Endothelial cell (in vitro differentiated cells): ENCODE data around the gene GALNT1. TPM values are rescaled to one million over a fixed set of nuclear protein-coding genes. Genes with fewer than 3 reads are reported as not detected.

Experiments
- DNase-seq: peaks from one replicate; pipeline ENCODE4 v3.0.0; 2021; ENCODE audit warnings: low spot score
- H3K27ac Mint-ChIP-seq: one replicate; pipeline ENCODE4 v1.8.0; 2021; ENCODE audit warnings: mixed read lengths, inconsistent platforms; ENCODE audit not compliant: unreplicated experiment
- H3K27me3 Mint-ChIP-seq: one replicate; pipeline ENCODE4 v1.8.0; 2021; ENCODE audit warnings: mild to moderate bottlenecking, moderate library complexity, mixed read lengths, inconsistent platforms; ENCODE audit not compliant: unreplicated experiment
- H3K36me3 Mint-ChIP-seq: one replicate; pipeline ENCODE4 v1.8.0; 2021; ENCODE audit warnings: mild to moderate bottlenecking, low read depth, mixed read lengths, inconsistent platforms; ENCODE audit not compliant: unreplicated experiment
- H3K4me1 Mint-ChIP-seq: one replicate; pipeline ENCODE4 v1.8.0; 2021; ENCODE audit warnings: mild to moderate bottlenecking, mixed read lengths, inconsistent platforms; ENCODE audit not compliant: unreplicated experiment
- H3K4me3 Mint-ChIP-seq: one replicate; pipeline ENCODE4 v1.8.0; 2021; ENCODE audit warnings: mild to moderate bottlenecking, mixed read lengths, inconsistent platforms; ENCODE audit not compliant: unreplicated experiment
- H3K9me3 Mint-ChIP-seq: one replicate; pipeline ENCODE4 v1.8.0; 2021; ENCODE audit warnings: mixed read lengths, inconsistent platforms; ENCODE audit not compliant: unreplicated experiment
- CTCF ChIP-seq: fragments of 200-600 bp; sonication (generic); IDR thresholded peaks from one replicate; pipeline ENCODE4 v1.5.0; 2021; ENCODE audit warnings: antibody characterized with exemption; ENCODE audit not compliant: unreplicated experiment
- long read RNA-seq: library from polyadenylated mRNA; unstranded; transcript quantifications from one replicate; pipeline ENCODE4 v2.0.0, GENCODE V29; 2020; ENCODE audit not compliant: unreplicated experiment
- total RNA-seq: library from RNA; stranded (reverse); fragmentation: NEBNext Ultra II Directional; extraction: Animal tissue kit (Norgen Biotek cat#: 25700); gene quantifications from one replicate; pipeline ENCODE4 v1.2.1, GENCODE V29; 2021; ENCODE audit not compliant: unreplicated experiment

GALNT1 gene
- total RNA-seq: 174 TPM
- long read RNA-seq, partial matches to known transcripts: 2 of 17 reads
- long read RNA-seq, other reads (novel, unspliced or antisense): 12 of 17 reads

DNA sequence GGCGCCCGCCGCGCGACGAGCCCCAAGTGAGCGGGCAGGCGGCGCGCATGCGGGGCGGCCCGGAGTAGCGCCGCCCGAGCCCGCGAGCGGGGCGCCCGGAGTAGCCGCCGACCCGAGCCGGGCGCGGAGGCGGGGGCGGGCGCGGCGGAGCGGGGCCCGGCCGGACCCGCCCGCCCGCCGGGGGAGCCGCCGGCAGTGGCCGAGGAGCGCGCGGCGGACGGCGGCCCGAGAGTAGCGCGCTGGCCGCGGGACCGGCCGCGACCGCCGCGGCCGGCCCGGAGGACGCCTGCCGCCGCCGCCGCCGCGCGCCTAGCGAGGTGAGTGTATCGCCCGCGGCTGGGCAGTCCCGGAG lies at the start of gene GALNT1:
Gene GALNT1, plus strand, starts transcription at position 195 of the 352 bp plus-strand sequence. CDS start 72,923 bp downstream, outside the sequence.
- peak within 1 kb of the TSS; percentile 82 for H3K27ac Mint-ChIP-seq
- peaks cover 11% of the 10 kb centered on the region for H3K4me1 Mint-ChIP-seq
- peaks cover 3% of the 10 kb centered on the region for H3K9me3 Mint-ChIP-seq
- DNase-seq: no peak
- peaks cover 10% of the 10 kb centered on the region for H3K27me3 Mint-ChIP-seq
- no peak for TF ChIP-seq CTCF
- peak within 1 kb of the TSS; percentile 93 for H3K4me3 Mint-ChIP-seq
- H3K36me3 Mint-ChIP-seq: peaks cover 21% of the 10 kb centered on the region

- peaks cover 12% of the 10 kb centered on the region for H3K36me3 Mint-ChIP-seq
- no peak for TF ChIP-seq CTCF
- peaks cover 11% of the 10 kb centered on the region for H3K9me3 Mint-ChIP-seq
- no peaks in the 10 kb centered on the region for H3K4me1 Mint-ChIP-seq
- H3K27ac Mint-ChIP-seq: no peak overlapping the region
- no peak for DNase-seq
- H3K27me3 Mint-ChIP-seq: no peaks in the 10 kb centered on the region
- H3K4me3 Mint-ChIP-seq: no peak overlapping the region
Observed at GRCh38 chr18:35533916-35534405, 47.6 kb upstream of the GALNT1 start.

DNA sequence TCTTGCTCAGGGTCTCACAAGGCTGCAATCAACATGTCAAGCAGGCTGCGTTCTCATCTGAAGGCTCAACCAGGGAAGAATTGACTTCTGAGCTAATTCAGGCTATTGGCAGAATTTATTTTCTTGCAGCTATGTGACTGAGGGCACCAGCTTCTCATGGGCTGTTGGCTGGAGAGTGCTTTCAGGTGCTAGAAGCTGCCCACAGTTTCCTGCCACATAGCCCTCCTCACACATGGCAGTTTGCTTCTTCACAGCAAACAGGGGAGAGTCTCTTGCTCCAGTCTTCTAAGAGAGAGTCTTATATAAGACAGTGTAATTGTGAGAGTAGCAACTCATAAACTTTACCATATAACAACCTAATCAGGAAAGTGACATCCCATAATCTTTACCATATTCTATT lies 46.2 kb upstream of the GALNT1 start:
- Mint-ChIP-seq H3K27ac (no peak overlapping the region), H3K9me3 (peaks cover 11% of the 10 kb centered on the region)

GRCh38 chr18:35542356-35542755 lies 39.2 kb upstream of the GALNT1 start:
- Mint-ChIP-seq H3K9me3 (no peaks in the 10 kb centered on the region), H3K4me1 (no peaks in the 10 kb centered on the region), H3K4me3 (no peak overlapping the region), H3K27ac (no peak overlapping the region), H3K27me3 (no peaks in the 10 kb centered on the region), H3K36me3 (no peaks in the 10 kb centered on the region)
- no peak for DNase-seq
- TF ChIP-seq CTCF: no peak

More for the DNA sequence above, 46.2 kb upstream of the GALNT1 start:
- H3K27me3 Mint-ChIP-seq: no peaks in the 10 kb centered on the region
- no peak for DNase-seq
- H3K4me1 Mint-ChIP-seq: no peaks in the 10 kb centered on the region
- no peak for TF ChIP-seq CTCF
- peaks cover 12% of the 10 kb centered on the region for H3K36me3 Mint-ChIP-seq
- no peak overlapping the region for H3K4me3 Mint-ChIP-seq

- Mint-ChIP-seq H3K27ac (no peak overlapping the region), H3K4me3 (no peak overlapping the region), H3K27me3 (peaks cover 3% of the 10 kb centered on the region), H3K36me3 (no peaks in the 10 kb centered on the region), H3K4me1 (no peaks in the 10 kb centered on the region), H3K9me3 (no peaks in the 10 kb centered on the region)
- TF ChIP-seq CTCF: no peak
- no peak for DNase-seq
Observed at GRCh38 chr18:35547008-35547605, 34.4 kb upstream of the GALNT1 start.
